H9 (cell line): ENCODE data around the gene POMT2. TPM values are rescaled to one million over a fixed set of nuclear protein-coding genes. Genes with fewer than 3 reads are reported as not detected.

Experiments
- DNase-seq: peaks from one replicate; pipeline ENCODE4 v3.0.0-alpha.2; 2017
- H2AFZ ChIP-seq: one replicate; pipeline ENCODE4 v1.6.1; 2013; ENCODE audit warnings: mild to moderate bottlenecking, low read length, control low read depth, moderate library complexity
- H2AK5ac ChIP-seq: 2 replicates; pipeline ENCODE4 v1.6.1; 2013; ENCODE audit warnings: low read length, control low read depth, mixed read lengths; ENCODE audit not compliant: insufficient read length
- H2BK120ac ChIP-seq: one replicate; pipeline ENCODE4 v1.6.1; 2013; ENCODE audit warnings: low read depth, mild to moderate bottlenecking, low read length, control low read depth, inconsistent platforms; ENCODE audit not compliant: poor library complexity, severe bottlenecking
- H2BK12ac ChIP-seq: 2 replicates; pipeline ENCODE4 v1.6.1; 2013; ENCODE audit warnings: low read length, control low read depth, mixed read lengths, low read depth; ENCODE audit not compliant: insufficient read length
- H2BK15ac ChIP-seq: 2 replicates; pipeline ENCODE4 v1.6.1; 2013; ENCODE audit warnings: low read depth, low read length, control low read depth
- H2BK20ac ChIP-seq: one replicate; pipeline ENCODE4 v1.6.1; 2013; ENCODE audit warnings: low read depth, mild to moderate bottlenecking, low read length, control low read depth, inconsistent platforms; ENCODE audit not compliant: poor library complexity, severe bottlenecking
- H2BK5ac ChIP-seq: 2 replicates; pipeline ENCODE4 v1.6.1; 2013; ENCODE audit warnings: low read length, control low read depth, mixed read lengths; ENCODE audit not compliant: insufficient read length
- H3K14ac ChIP-seq: 2 replicates; pipeline ENCODE4 v1.6.1; 2013; ENCODE audit warnings: low read length, control low read depth; ENCODE audit not compliant: insufficient read depth
- H3K18ac ChIP-seq: 2 replicates; pipeline ENCODE4 v1.6.1; 2013; ENCODE audit warnings: low read depth, mild to moderate bottlenecking, mixed read lengths, low read length, control low read depth; ENCODE audit not compliant: insufficient read length
- H3K23ac ChIP-seq: 2 replicates; pipeline ENCODE4 v1.6.1; 2013; ENCODE audit warnings: low read length, control low read depth, mixed read lengths, low read depth; ENCODE audit not compliant: insufficient read length
- H3K23me2 ChIP-seq: 2 replicates; pipeline ENCODE4 v1.6.1; 2013; ENCODE audit warnings: low read depth, mild to moderate bottlenecking, mixed read lengths, low read length, control low read depth; ENCODE audit not compliant: insufficient read length, poor library complexity, severe bottlenecking
- H3K27ac ChIP-seq: 2 replicates; pipeline ENCODE4 v1.5.1; 2013; ENCODE audit warnings: low read length, control low read depth, mixed read lengths, low read depth; ENCODE audit not compliant: insufficient read length
- H3K27me3 ChIP-seq: 2 replicates; pipeline ENCODE4 v1.6.1; 2013; ENCODE audit warnings: low read length, control low read depth, inconsistent platforms; ENCODE audit not compliant: insufficient read depth
- H3K4ac ChIP-seq: 2 replicates; pipeline ENCODE4 v1.6.1; 2013; ENCODE audit warnings: low read depth, mild to moderate bottlenecking, control low read depth, inconsistent platforms, low read length, moderate library complexity
- H3K4me1 ChIP-seq: 2 replicates; pipeline ENCODE4 v1.6.1; 2013; ENCODE audit warnings: low read length, control low read depth, inconsistent platforms; ENCODE audit not compliant: insufficient read depth
- H3K4me2 ChIP-seq: 2 replicates; pipeline ENCODE4 v1.6.1; 2013; ENCODE audit warnings: low read length, control low read depth, mixed read lengths; ENCODE audit not compliant: insufficient read length, insufficient read depth
- H3K56ac ChIP-seq: 2 replicates; pipeline ENCODE4 v1.6.1; 2013; ENCODE audit warnings: low read depth, mild to moderate bottlenecking, mixed read lengths, low read length, control low read depth; ENCODE audit not compliant: insufficient read length
- H3K79me1 ChIP-seq: 2 replicates; pipeline ENCODE4 v1.6.1; 2013; ENCODE audit warnings: low read depth, mild to moderate bottlenecking, moderate library complexity, low read length, control low read depth, inconsistent platforms; ENCODE audit not compliant: insufficient read depth, poor library complexity, severe bottlenecking
- H3K79me2 ChIP-seq: 2 replicates; pipeline ENCODE4 v1.6.1; 2013; ENCODE audit warnings: low read length, control low read depth, inconsistent platforms; ENCODE audit not compliant: insufficient read depth
- H3K9ac ChIP-seq: 2 replicates; pipeline ENCODE4 v1.6.1; 2013; ENCODE audit warnings: low read length, control low read depth, mixed read lengths; ENCODE audit not compliant: insufficient read length; ENCODE audit errors: extremely low read depth
- H3K9me3 ChIP-seq: one replicate; pipeline ENCODE4 v1.6.1; 2013; ENCODE audit warnings: low read depth, low read length, inconsistent platforms; ENCODE audit not compliant: control insufficient read depth
- H3T11ph ChIP-seq: one replicate; pipeline ENCODE4 v1.6.1; 2013; ENCODE audit warnings: mild to moderate bottlenecking, low read length, control low read depth, inconsistent platforms
- H4K20me1 ChIP-seq: one replicate; pipeline ENCODE4 v1.6.1; 2013; ENCODE audit not compliant: control insufficient read depth, insufficient read length, insufficient read depth
- H4K5ac ChIP-seq: 2 replicates; pipeline ENCODE4 v1.6.1; 2013; ENCODE audit warnings: low read depth, mild to moderate bottlenecking, mixed read lengths, low read length, control low read depth; ENCODE audit not compliant: insufficient read length
- H4K8ac ChIP-seq: replicated peaks from 2 replicates; pipeline ENCODE4 v1.6.1; 2013; ENCODE audit warnings: low read length, control low read depth, mixed read lengths, low read depth; ENCODE audit not compliant: insufficient read length
- H4K91ac ChIP-seq: 2 replicates; pipeline ENCODE4 v1.6.1; 2013; ENCODE audit warnings: low read depth, mild to moderate bottlenecking, moderate library complexity, mixed read lengths, low read length, control low read depth; ENCODE audit not compliant: insufficient read length
- H3K27ac Mint-ChIP-seq, 3 experiments: 2 replicates in 2 of 3; 3 replicates in 1 of 3; pipeline ENCODE4 v1.8.0; 2020 to 2021; ENCODE audit warnings: mixed read lengths in 3 of 3, mild to moderate bottlenecking in 1 of 3, moderate library complexity in 1 of 3
- H3K27me3 Mint-ChIP-seq: 2 replicates; pipeline ENCODE4 v1.8.0; 2021; ENCODE audit warnings: low read depth, mild to moderate bottlenecking, moderate library complexity, mixed read lengths
- H3K36me3 Mint-ChIP-seq, 3 experiments: 2 replicates in 2 of 3; 3 replicates in 1 of 3; pipeline ENCODE4 v1.8.0; 2020 to 2021; ENCODE audit warnings: low read depth in 3 of 3, mixed read lengths in 3 of 3; ENCODE audit not compliant: insufficient read depth in 1 of 3
- H3K4me1 Mint-ChIP-seq, 2 experiments: 2 replicates each; pipeline ENCODE4 v1.8.0; 2020; ENCODE audit warnings: mixed read lengths in 2 of 2
- H3K4me3 Mint-ChIP-seq, 2 experiments: 2 replicates in 1 of 2; 3 replicates in 1 of 2; pipeline ENCODE4 v1.8.0; 2020 to 2021; ENCODE audit warnings: mild to moderate bottlenecking in 2 of 2, mixed read lengths in 2 of 2, moderate library complexity in 1 of 2
- H3K9me3 Mint-ChIP-seq, 2 experiments: 2 replicates in 1 of 2; 3 replicates in 1 of 2; pipeline ENCODE4 v1.8.0; 2020; ENCODE audit warnings: mild to moderate bottlenecking in 2 of 2, mixed read lengths in 2 of 2, moderate library complexity in 1 of 2
- WGBS: extraction: QIAGEN DNeasy Blood & Tissue Kit; methylation state at CpG from one replicate; pipeline ENCODE4 v1.1.7; 2013; ENCODE audit warnings: missing lambda C conversion rate, low lambda C conversion rate, mixed read lengths; ENCODE audit not compliant: insufficient read length; ENCODE audit errors: extremely low coverage; 5-methylcytosine and 5-hydroxymethylcytosine counted together
- total RNA-seq: library from RNA; stranded (reverse); gene quantifications from 2 replicates; pipeline ENCODE4 v1.2.1, GENCODE V29; 2021
- TF ChIP-seq, protein P1 (sequence below): fragments of 200-600 bp; sonication (generic); conservative IDR thresholded peaks from 3 replicates; pipeline ENCODE4 v1.8.0; 2021; ENCODE audit warnings: antibody characterized with exemption, mild to moderate bottlenecking

POMT2 gene
- total RNA-seq, 1 experiment from 2014 or later, result 25.2 TPM

DNA sequence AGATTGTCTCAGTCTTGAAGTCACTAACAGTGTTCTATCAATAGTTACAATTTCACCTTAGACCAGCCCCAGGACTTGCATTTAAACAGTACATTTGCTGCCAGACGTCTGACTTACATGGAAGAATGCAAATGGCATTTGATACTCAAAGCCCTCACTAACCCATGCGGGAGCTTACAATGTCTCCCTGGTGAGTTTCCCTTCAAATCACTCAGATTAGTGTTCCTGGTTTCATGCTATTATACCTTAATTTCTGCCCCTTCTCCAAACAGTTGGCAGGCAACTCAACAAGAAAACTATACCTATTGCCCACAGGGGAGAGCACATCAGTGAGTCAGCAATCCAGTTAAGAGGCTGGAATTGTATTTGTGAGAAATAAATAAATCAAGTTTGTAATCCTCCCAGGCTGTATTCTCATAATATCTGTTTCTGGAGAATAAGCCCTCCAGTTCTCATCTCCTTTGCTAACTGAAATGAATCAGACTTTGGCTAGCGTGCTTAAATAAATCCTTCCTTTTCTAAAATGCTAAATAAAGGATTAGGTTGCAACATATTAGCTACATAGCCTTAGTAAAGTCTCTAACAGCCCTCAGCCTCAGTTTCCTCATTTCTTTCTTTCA, 23.8 kb upstream of the POMT2 start:
- Histone ChIP-seq H3K27ac (no peak overlapping the region), H4K8ac (no peak overlapping the region), H2BK20ac (no peak overlapping the region), H3K9me3 (no peaks in the 10 kb centered on the region), H4K91ac (no peak overlapping the region), H2BK120ac (no peak overlapping the region), H3K27me3 (no peaks in the 10 kb centered on the region), H3K4ac (no peak overlapping the region), H3K4me1 (peaks cover 16% of the 10 kb centered on the region; the same call in 1 of the 2 replicates), H3K79me2 (no peaks in the 10 kb centered on the region), H3K14ac (no peak overlapping the region), H2BK12ac (no peak overlapping the region), H2BK5ac (no peak overlapping the region), H3K79me1 (no peaks in the 10 kb centered on the region), H2AK5ac (no peak overlapping the region), H3K4me2 (no peak overlapping the region), H2AFZ (no peak overlapping the region), H3T11ph (no peak overlapping the region), H4K5ac (no peak overlapping the region), H3K23ac (no peak overlapping the region), H3K23me2 (no peaks in the 10 kb centered on the region), H4K20me1 (no peaks in the 10 kb centered on the region), H3K9ac (no peak overlapping the region), H3K18ac (no peak overlapping the region), H3K56ac (no peak overlapping the region), H2BK15ac (no peak overlapping the region)
- peaks cover 15 to 34% (median 23%) of the 10 kb centered on the region in 3 experiments for H3K36me3 Mint-ChIP-seq
- no peaks in the 10 kb centered on the region for H3K9me3 Mint-ChIP-seq
- H3K27ac Mint-ChIP-seq, result peak overlapping the region in 2 of 3 experiments; percentile 7 to 12; a peak in 2 of 7 replicates
- DNase-seq, result no peak
- TF ChIP-seq, protein P1, sequence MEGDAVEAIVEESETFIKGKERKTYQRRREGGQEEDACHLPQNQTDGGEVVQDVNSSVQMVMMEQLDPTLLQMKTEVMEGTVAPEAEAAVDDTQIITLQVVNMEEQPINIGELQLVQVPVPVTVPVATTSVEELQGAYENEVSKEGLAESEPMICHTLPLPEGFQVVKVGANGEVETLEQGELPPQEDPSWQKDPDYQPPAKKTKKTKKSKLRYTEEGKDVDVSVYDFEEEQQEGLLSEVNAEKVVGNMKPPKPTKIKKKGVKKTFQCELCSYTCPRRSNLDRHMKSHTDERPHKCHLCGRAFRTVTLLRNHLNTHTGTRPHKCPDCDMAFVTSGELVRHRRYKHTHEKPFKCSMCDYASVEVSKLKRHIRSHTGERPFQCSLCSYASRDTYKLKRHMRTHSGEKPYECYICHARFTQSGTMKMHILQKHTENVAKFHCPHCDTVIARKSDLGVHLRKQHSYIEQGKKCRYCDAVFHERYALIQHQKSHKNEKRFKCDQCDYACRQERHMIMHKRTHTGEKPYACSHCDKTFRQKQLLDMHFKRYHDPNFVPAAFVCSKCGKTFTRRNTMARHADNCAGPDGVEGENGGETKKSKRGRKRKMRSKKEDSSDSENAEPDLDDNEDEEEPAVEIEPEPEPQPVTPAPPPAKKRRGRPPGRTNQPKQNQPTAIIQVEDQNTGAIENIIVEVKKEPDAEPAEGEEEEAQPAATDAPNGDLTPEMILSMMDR, result no peak
- H3K4me3 Mint-ChIP-seq, result no peak overlapping the region
- no peaks in the 10 kb centered on the region for H3K27me3 Mint-ChIP-seq
- H3K4me1 Mint-ChIP-seq, result peaks cover 43 to 45% of the 10 kb centered on the region in 2 experiments
- no CpG with 5 or more reads among the region's 3 CpGs for WGBS
